Trophoblast cell (in vitro differentiated cells and primary cell): ENCODE data around the gene GALNTL6.

Experiments
- DNase-seq, 2 donors: peaks; one replicate each; pipeline ENCODE4 v3.0.0-alpha.2; 2016
- H2AFZ ChIP-seq: 2 replicates; pipeline ENCODE4 v1.6.1; 2013; ENCODE audit warnings: low read length, moderate library complexity, mild to moderate bottlenecking; ENCODE audit not compliant: insufficient read depth, poor library complexity
- H2AK5ac ChIP-seq: 2 replicates; pipeline ENCODE4 v1.6.1; 2013; ENCODE audit warnings: mild to moderate bottlenecking, low read length
- H2BK120ac ChIP-seq: 2 replicates; pipeline ENCODE4 v1.6.1; 2013; ENCODE audit warnings: low read length, mild to moderate bottlenecking, moderate library complexity; ENCODE audit not compliant: insufficient read depth, poor library complexity
- H2BK12ac ChIP-seq: 2 replicates; pipeline ENCODE4 v1.6.1; 2013; ENCODE audit warnings: mild to moderate bottlenecking, low read length, moderate library complexity
- H2BK5ac ChIP-seq: 2 replicates; pipeline ENCODE4 v1.6.1; 2013; ENCODE audit warnings: low read length, low read depth, moderate library complexity, mild to moderate bottlenecking; ENCODE audit not compliant: poor library complexity
- H3K14ac ChIP-seq: 2 replicates; pipeline ENCODE4 v1.6.1; 2013; ENCODE audit warnings: mild to moderate bottlenecking, low read length
- H3K18ac ChIP-seq: 2 replicates; pipeline ENCODE4 v1.6.1; 2013; ENCODE audit warnings: mild to moderate bottlenecking, low read length
- H3K23ac ChIP-seq: 2 replicates; pipeline ENCODE4 v1.6.1; 2013; ENCODE audit warnings: low read length
- H3K27ac ChIP-seq: 2 replicates; pipeline ENCODE4 v1.5.1; 2013; ENCODE audit warnings: low read depth, mild to moderate bottlenecking, inconsistent platforms, low read length, moderate library complexity
- H3K27me3 ChIP-seq: 2 replicates; pipeline ENCODE4 v1.6.1; 2013; ENCODE audit warnings: inconsistent platforms, mild to moderate bottlenecking, low read length, moderate library complexity; ENCODE audit not compliant: insufficient read depth
- H3K36me3 ChIP-seq, 2 experiments: 1 replicate in 1 of 2; 2 replicates in 1 of 2; pipeline ENCODE4 v1.6.1; 2013; ENCODE audit warnings: low read length in 2 of 2, mild to moderate bottlenecking in 2 of 2, moderate library complexity in 1 of 2; ENCODE audit not compliant: insufficient read depth in 2 of 2, control insufficient read depth in 1 of 2
- H3K4ac ChIP-seq: 2 replicates; pipeline ENCODE4 v1.6.1; 2013; ENCODE audit warnings: low read depth, mild to moderate bottlenecking, low read length, moderate library complexity
- H3K4me1 ChIP-seq, 2 experiments: 1 replicate in 1 of 2; 2 replicates in 1 of 2; pipeline ENCODE4 v1.6.1; 2013; ENCODE audit warnings: low read length in 2 of 2, mild to moderate bottlenecking in 2 of 2, moderate library complexity in 1 of 2; ENCODE audit not compliant: insufficient read depth in 2 of 2, control insufficient read depth in 1 of 2
- H3K4me2 ChIP-seq: 2 replicates; pipeline ENCODE4 v1.6.1; 2013; ENCODE audit warnings: inconsistent platforms, mild to moderate bottlenecking, low read length, moderate library complexity
- H3K4me3 ChIP-seq: 2 replicates; pipeline ENCODE4 v1.5.1; 2013; ENCODE audit warnings: mild to moderate bottlenecking, low read depth, low read length, inconsistent platforms
- H3K79me1 ChIP-seq: one replicate; pipeline ENCODE4 v1.6.1; 2013; ENCODE audit warnings: low read length
- H3K79me2 ChIP-seq: 2 replicates; pipeline ENCODE4 v1.6.1; 2013; ENCODE audit warnings: low read length, mild to moderate bottlenecking; ENCODE audit not compliant: control insufficient read depth, insufficient read depth, poor library complexity
- H3K9ac ChIP-seq: 2 replicates; pipeline ENCODE4 v1.6.1; 2013; ENCODE audit warnings: mild to moderate bottlenecking, low read length
- H3K9me3 ChIP-seq: 2 replicates; pipeline ENCODE4 v1.6.1; 2013; ENCODE audit warnings: low read depth, mild to moderate bottlenecking, control low read depth, inconsistent platforms, low read length; ENCODE audit not compliant: insufficient read depth
- H4K12ac ChIP-seq: 2 replicates; pipeline ENCODE4 v1.6.1; 2013; ENCODE audit warnings: low read depth, mild to moderate bottlenecking, low read length, moderate library complexity
- H4K8ac ChIP-seq: 2 replicates; pipeline ENCODE4 v1.6.1; 2013; ENCODE audit warnings: low read depth, mild to moderate bottlenecking, low read length, moderate library complexity
- H4K91ac ChIP-seq: one replicate; pipeline ENCODE4 v1.6.1; 2013; ENCODE audit warnings: low read depth, mild to moderate bottlenecking, low read length, moderate library complexity
- WGBS: extraction: QIAGEN DNeasy Blood & Tissue Kit; methylation state at CpG from one replicate; pipeline ENCODE4 v1.1.7; 2013; ENCODE audit warnings: missing lambda C conversion rate; ENCODE audit not compliant: insufficient read length, insufficient coverage; ENCODE audit errors: extremely low coverage; 5-methylcytosine and 5-hydroxymethylcytosine counted together

GALNTL6 gene

DNA sequence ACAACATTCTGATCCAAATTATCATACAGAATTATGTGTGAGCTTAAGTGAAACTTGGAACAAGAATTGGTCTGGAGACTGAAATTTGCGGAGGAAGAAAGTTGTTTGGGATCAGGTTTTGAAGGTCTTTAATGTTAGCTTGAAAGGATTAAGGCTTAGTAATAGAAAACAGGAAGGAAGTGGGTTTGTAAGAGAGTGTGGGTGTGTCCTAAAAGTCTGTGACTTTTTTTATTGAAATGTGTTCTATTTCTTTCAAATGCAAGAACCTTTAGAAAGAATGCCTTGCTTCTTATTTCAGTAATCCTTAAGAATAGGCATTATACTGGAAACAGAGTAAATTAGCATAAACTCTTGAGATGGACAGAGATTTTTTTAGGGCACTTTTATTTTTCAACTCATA is 198.0 kb downstream of the GALNTL6 start:
- Histone ChIP-seq H2BK12ac (no peak overlapping the region), H2AFZ (no peak overlapping the region), H3K36me3 (no peaks in the 10 kb centered on the region), H3K14ac (no peak overlapping the region), H3K79me1 (no peaks in the 10 kb centered on the region), H2AK5ac (no peak overlapping the region), H3K9me3 (no peaks in the 10 kb centered on the region), H3K27ac (no peak overlapping the region), H4K91ac (no peak overlapping the region), H3K18ac (no peak overlapping the region), H2BK5ac (no peak overlapping the region), H3K4ac (no peak overlapping the region), H4K12ac (no peak overlapping the region), H3K4me3 (no peak overlapping the region), H3K4me1 (no peaks in the 10 kb centered on the region), H2BK120ac (no peak overlapping the region), H3K27me3 (no peaks in the 10 kb centered on the region), H3K79me2 (no peaks in the 10 kb centered on the region), H4K8ac (no peak overlapping the region), H3K4me2 (no peak overlapping the region), H3K9ac (no peak overlapping the region), H3K23ac (no peak overlapping the region)
- DNase-seq, result no peak
- WGBS, result 100% methylated on average over 1 of the region's 1 CpG

DNA sequence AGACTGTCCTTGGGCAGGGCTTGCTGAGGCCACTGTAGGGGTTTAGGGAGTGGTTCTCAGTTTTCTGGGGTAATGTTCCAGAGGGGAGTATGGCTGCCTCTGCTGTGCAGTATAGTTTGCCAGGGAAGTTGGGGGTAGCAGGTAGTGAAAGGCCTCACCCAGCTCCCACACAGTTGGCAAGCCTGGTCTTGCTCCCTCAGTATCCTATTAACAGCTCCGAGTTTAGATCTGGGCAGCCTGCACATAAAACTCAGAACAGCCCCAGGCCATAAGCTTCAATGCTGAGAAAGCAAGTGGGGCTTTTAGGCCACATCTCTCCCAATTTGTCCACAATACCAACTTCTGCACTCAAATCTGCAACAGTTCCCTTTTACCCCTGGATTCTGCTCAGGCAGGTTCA is 205.2 kb downstream of the GALNTL6 start:
- H2AFZ ChIP-seq, result no peak overlapping the region
- H3K79me1 ChIP-seq, result no peaks in the 10 kb centered on the region
- H3K27ac ChIP-seq, result no peak overlapping the region

DNA sequence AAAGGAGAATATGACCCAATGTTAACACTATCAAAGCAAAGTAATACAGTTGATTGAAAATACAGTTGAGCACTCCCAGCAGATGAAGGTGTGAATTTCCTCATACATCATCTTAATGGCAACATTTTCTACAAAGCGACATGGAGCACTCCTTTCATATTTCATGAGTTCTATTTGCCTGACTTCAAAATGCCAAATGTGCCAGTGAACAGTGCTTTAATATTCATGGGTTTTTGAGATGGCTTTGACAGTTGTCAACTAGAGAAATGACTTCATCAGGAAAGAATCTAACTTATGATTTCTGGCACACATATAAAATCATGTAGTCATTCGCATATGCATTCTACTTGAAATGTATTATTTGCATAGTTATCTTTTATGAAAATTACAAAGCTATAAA is 222.4 kb downstream of the GALNTL6 start:
- no peak overlapping the region for H2BK12ac ChIP-seq
- no peak overlapping the region for H2AFZ ChIP-seq
- no peaks in the 10 kb centered on the region for H3K79me1 ChIP-seq
- no peaks in the 10 kb centered on the region for H3K36me3 ChIP-seq
- H3K18ac ChIP-seq, result no peak overlapping the region
- no peak overlapping the region for H3K27ac ChIP-seq
- no peak overlapping the region for H2AK5ac ChIP-seq
- no peak overlapping the region for H3K23ac ChIP-seq
- H4K8ac ChIP-seq, result no peak overlapping the region
- no peak overlapping the region for H3K9ac ChIP-seq
- H3K4me3 ChIP-seq, result no peak overlapping the region
- no peak overlapping the region for H3K14ac ChIP-seq
- no peak for DNase-seq
- H2BK5ac ChIP-seq, result no peak overlapping the region
- WGBS, result no CpG with 5 or more reads among the region's 2 CpGs
- no peak overlapping the region for H2BK120ac ChIP-seq
- no peaks in the 10 kb centered on the region for H3K4me1 ChIP-seq
- no peak overlapping the region for H3K4ac ChIP-seq
- no peaks in the 10 kb centered on the region for H3K79me2 ChIP-seq
- H3K9me3 ChIP-seq, result no peaks in the 10 kb centered on the region
- H4K12ac ChIP-seq, result no peak overlapping the region
- no peak overlapping the region for H3K4me2 ChIP-seq
- H4K91ac ChIP-seq, result no peak overlapping the region
- no peaks in the 10 kb centered on the region for H3K27me3 ChIP-seq

More for the DNA sequence above, 205.2 kb downstream of the GALNTL6 start:
- H4K12ac ChIP-seq, result no peak overlapping the region
- H3K4ac ChIP-seq, result no peak overlapping the region
- no CpG with 5 or more reads among the region's 1 CpG for WGBS
- no peak overlapping the region for H2BK120ac ChIP-seq
- no peaks in the 10 kb centered on the region for H3K27me3 ChIP-seq
- H3K4me2 ChIP-seq, result no peak overlapping the region
- H4K8ac ChIP-seq, result no peak overlapping the region
- no peak overlapping the region for H2BK5ac ChIP-seq
- no peak overlapping the region for H3K9ac ChIP-seq
- no peaks in the 10 kb centered on the region for H3K9me3 ChIP-seq
- DNase-seq, result no peak
- H3K23ac ChIP-seq, result no peak overlapping the region
- no peaks in the 10 kb centered on the region for H3K79me2 ChIP-seq
- H4K91ac ChIP-seq, result no peak overlapping the region
- no peak overlapping the region for H3K14ac ChIP-seq
- no peak overlapping the region for H3K18ac ChIP-seq
- no peak overlapping the region for H2AK5ac ChIP-seq
- H3K4me3 ChIP-seq, result no peak overlapping the region
- H3K36me3 ChIP-seq, result no peaks in the 10 kb centered on the region
- H2BK12ac ChIP-seq, result no peak overlapping the region
- H3K4me1 ChIP-seq, result no peaks in the 10 kb centered on the region

DNA sequence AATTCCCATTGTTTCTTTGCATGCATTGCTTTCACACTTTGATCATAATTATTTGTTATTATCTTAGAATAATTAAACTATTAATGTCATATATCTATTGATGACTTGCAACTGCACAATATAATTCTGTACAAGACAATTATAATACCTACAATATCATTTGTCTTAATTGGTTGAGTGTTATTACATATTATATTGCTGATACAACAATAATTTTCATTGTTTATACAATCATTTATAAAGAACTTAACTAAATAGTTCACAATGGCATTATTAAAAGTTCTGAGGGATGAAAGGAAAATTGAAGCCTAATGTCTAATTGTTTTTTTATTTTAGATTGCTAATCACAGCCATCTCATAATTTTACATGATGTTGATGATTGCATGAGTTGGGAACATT is 227.6 kb downstream of the GALNTL6 start:
- Histone ChIP-seq H2BK120ac (no peak overlapping the region), H2AK5ac (no peak overlapping the region)
- DNase-seq, result no peak

More for the DNA sequence above, 227.6 kb downstream of the GALNTL6 start:
- no peak overlapping the region for H2AFZ ChIP-seq
- H3K14ac ChIP-seq, result no peak overlapping the region
- H4K8ac ChIP-seq, result no peak overlapping the region
- H3K18ac ChIP-seq, result no peak overlapping the region
- H3K4me3 ChIP-seq, result no peak overlapping the region
- H3K23ac ChIP-seq, result no peak overlapping the region
- H3K27ac ChIP-seq, result no peak overlapping the region
- no peak overlapping the region for H3K9ac ChIP-seq
- no peaks in the 10 kb centered on the region for H3K36me3 ChIP-seq
- no peaks in the 10 kb centered on the region for H3K27me3 ChIP-seq
- H2BK12ac ChIP-seq, result no peak overlapping the region
- H2BK5ac ChIP-seq, result no peak overlapping the region
- H3K4ac ChIP-seq, result no peak overlapping the region
- no peak overlapping the region for H4K91ac ChIP-seq
- no peaks in the 10 kb centered on the region for H3K4me1 ChIP-seq
- no peak overlapping the region for H3K4me2 ChIP-seq
- H3K9me3 ChIP-seq, result no peaks in the 10 kb centered on the region
- H3K79me1 ChIP-seq, result no peaks in the 10 kb centered on the region
- no peaks in the 10 kb centered on the region for H3K79me2 ChIP-seq
- H4K12ac ChIP-seq, result no peak overlapping the region
